Spleen (tissue), 11 donors: Measurements from ENCODE around the gene DDX28. TPM values are rescaled to one million over a fixed set of nuclear protein-coding genes. Genes with fewer than 3 reads are reported as not detected.

Source experiments
- DNase-seq: peaks from one replicate; pipeline ENCODE4 v3.0.0-alpha.2; 2020
- H3K27ac ChIP-seq, 8 donors: fragments of 200-600 bp; sonication (generic) in 7 of 8; 1 replicate in 4 of 8; 2 replicates in 4 of 8; pipeline versions ENCODE4 v1.5.0 to v1.8.0; 2016 to 2021; ENCODE audit warnings: inconsistent platforms in 4 of 8, mild to moderate bottlenecking in 4 of 8, moderate library complexity in 1 of 8
- H3K27me3 ChIP-seq, 7 donors: fragments of 200-600 bp; sonication (generic) in 6 of 7; replicated peaks in 1 of 7; 1 replicate in 4 of 7; 2 replicates in 3 of 7; pipeline versions ENCODE4 v1.5.0 to v1.8.0; 2016 to 2021; ENCODE audit warnings: inconsistent platforms in 3 of 7, mild to moderate bottlenecking in 1 of 7
- H3K36me3 ChIP-seq, 6 donors: fragments of 200-600 bp; sonication (generic) in 5 of 6; 1 replicate in 4 of 6; 2 replicates in 2 of 6; pipeline versions ENCODE4 v1.5.0 to v1.8.0; 2016 to 2021; ENCODE audit warnings: inconsistent platforms in 2 of 6
- H3K4me1 ChIP-seq, 6 donors: fragments of 200-600 bp; sonication (generic) in 5 of 6; 1 replicate in 3 of 6; 2 replicates in 3 of 6; pipeline versions ENCODE4 v1.5.0 to v1.8.0; 2016 to 2021; ENCODE audit warnings: inconsistent platforms in 3 of 6
- H3K4me3 ChIP-seq, 8 donors: fragments of 200-600 bp; sonication (generic) in 7 of 8; 1 replicate in 4 of 8; 2 replicates in 4 of 8; pipeline versions ENCODE4 v1.5.0 to v1.8.0; 2016 to 2021; ENCODE audit warnings: inconsistent platforms in 4 of 8, mild to moderate bottlenecking in 4 of 8, moderate library complexity in 2 of 8
- H3K9me3 ChIP-seq, 8 donors: fragments of 200-600 bp; sonication (generic) in 7 of 8; 1 replicate in 4 of 8; 2 replicates in 4 of 8; pipeline versions ENCODE4 v1.5.0 to v1.8.0; 2016 to 2021; ENCODE audit warnings: inconsistent platforms in 4 of 8
- POLR2A ChIP-seq, 3 donors: fragments of 450-650 bp; IDR thresholded peaks; one replicate each; pipeline ENCODE4 v1.5.1; 2017; ENCODE audit warnings: antibody characterized with exemption in 3 of 3, mild to moderate bottlenecking in 1 of 3
- POLR2AphosphoS5 ChIP-seq, 3 donors: sonication (generic); formaldehyde crosslinking; IDR thresholded peaks; one replicate each; pipeline ENCODE4 v1.5.1; 2017; ENCODE audit warnings: antibody characterized with exemption in 3 of 3
- WGBS, 5 donors: extraction: QIAGEN DNeasy Blood & Tissue Kit in 3 of 5; methylation state at CpG; one replicate each; pipeline versions ENCODE4 v1.1.5 to v1.1.7; 2013 to 2018; 5-methylcytosine and 5-hydroxymethylcytosine counted together
- intact Hi-C: fragments of 100-400 bp; cut with DNase I; formaldehyde crosslinking; loops from one replicate; pipeline ENCODE4 v1.15.0; 2023; ENCODE audit warnings: low total_unique reads
- polyA plus RNA-seq, 3 donors: library from polyadenylated mRNA; stranded (reverse); fragments of 200-250 nt; gene quantifications; one replicate each; pipeline ENCODE4 v1.2.1, GENCODE V29; 2013
- total RNA-seq, 7 donors: library from RNA; depleted of rRNA in 3 of 7; stranded (reverse); fragments of >200 nt in 3 of 7; fragmentation: NEBNext Ultra II Directional in 4 of 7; extraction: Animal tissue kit (Norgen Biotek cat#: 25700) in 4 of 7; gene quantifications; one replicate each; pipeline versions ENCODE4 v1.1.0 to v1.2.1, GENCODE V29; 2016 to 2021
- TF ChIP-seq, protein P1 (sequence below), 11 experiments: fragments of 200-600 bp in 7 of 11; fragments of 450-650 bp in 4 of 11; sonication (generic) in 4 of 11; IDR thresholded peaks in 8 of 11; conservative IDR thresholded peaks in 3 of 11; 1 replicate in 7 of 11; 2 replicates in 4 of 11; pipeline versions ENCODE4 v1.4.0 to v1.8.0; 2016 to 2021; ENCODE audit warnings: antibody characterized with exemption in 11 of 11, inconsistent platforms in 4 of 11, mild to moderate bottlenecking in 1 of 11
- donor health status: healthy with polysubstance abuse.
- donor health status: DM: no; HTN: no; CAD: no; lungs with moderate emphysema.
- donor health status: DM: no; HTN: no; CAD: no.
- donor health status: Bipolar disorder and iron deficiency.
- donor health status: healthy.
- donor health status: DM: no; HTN: no; CAD: no.
- donor health status: DM: yes; HTN: yes; CAD: no.

DDX28 gene
- total and polyA plus RNA-seq, 10 donors = 8.6 to 19.0 (median 11.2) TPM

DNA sequence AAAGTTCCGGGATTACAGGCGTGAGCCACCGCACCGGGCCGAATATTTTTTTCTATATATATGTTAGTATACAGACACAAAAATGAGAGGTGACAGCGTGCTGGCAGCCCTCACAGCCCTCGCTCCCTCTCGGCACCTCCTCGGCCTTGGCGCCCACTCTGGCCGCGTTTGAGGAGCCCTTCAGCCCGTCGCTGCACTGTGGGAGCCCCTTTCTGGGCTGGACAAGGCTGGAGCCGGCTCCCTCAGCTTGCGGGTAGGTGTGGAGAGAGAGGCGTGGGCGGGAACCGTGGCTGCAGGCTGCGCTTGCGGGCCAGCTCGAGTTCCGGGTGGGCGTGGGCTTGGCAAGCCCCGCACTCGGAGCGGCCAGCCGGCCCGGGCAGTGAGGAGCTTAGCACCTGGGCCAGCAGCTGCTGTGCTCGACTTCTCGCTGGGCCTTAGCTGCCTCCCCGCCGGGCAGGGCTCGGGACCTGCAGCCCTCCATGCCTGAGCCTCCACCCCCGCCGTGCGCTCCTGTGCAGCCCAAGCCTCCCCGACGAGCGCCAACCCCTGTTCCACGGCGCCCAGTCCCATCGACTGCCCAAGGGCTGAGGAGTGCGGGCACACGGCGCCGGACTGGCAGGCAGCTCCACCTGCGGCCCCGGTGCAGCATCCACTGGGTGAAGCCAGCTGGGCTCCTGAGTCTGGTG is 40.9 kb downstream of the DDX28 start:
- no peak for DNase-seq
- intact Hi-C loops = no loop called here
- WGBS, 5 donors = 93 to 97% (median 96%) methylated on average over 19 to 49 of the region's 49 CpGs
- no peaks in the 10 kb centered on the region for H3K27me3 ChIP-seq
- no peak overlapping the region for H3K4me3 ChIP-seq
- peaks cover 18 to 44% (median 27%) of the 10 kb centered on the region in 6 donors for H3K4me1 ChIP-seq
- no peak overlapping the region for H3K27ac ChIP-seq
- no peaks in the 10 kb centered on the region for H3K9me3 ChIP-seq
- no peaks in the 10 kb centered on the region for H3K36me3 ChIP-seq
- TF ChIP-seq POLR2AphosphoS5 (IDR thresholded peaks at IDR 0.05) (peak in 1 of 3 donors; percentile 27), POLR2A (IDR thresholded peaks at IDR 0.05) (no peak)

DNA sequence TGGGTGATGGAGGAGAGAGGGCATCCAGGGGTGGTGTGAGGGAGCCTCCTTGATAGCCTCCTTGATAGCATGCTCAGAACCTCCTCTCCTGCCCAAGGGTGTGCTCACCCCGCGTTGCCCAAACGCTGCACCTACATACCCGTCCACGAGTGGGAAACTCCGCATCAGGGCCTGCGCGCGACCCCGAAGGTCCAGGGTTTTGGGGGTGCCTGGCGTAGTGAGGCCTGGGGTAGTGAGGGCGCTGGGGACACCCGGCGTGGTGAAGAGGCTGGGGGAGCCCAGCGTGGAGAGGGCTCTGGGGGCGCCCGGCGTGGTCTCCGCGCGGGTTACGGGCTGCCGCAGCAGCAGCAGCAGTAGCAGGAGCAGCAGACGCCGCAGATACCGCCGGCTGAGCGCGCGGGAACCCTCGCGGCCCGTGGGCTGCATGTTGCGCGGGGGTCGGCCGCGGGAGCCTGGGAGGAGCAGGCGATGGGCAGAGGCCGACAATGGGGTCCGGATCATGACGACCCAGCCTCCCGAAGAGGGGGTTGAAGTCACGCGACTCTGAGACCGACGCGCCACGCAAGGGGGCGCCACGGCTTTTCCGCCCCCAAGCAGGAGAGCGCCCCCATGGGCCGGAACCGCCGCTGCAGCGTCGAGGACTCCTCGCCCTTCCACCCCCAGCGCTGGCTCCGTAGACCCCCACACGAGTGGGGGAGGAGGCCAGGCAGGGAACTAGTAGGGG is 42.9 kb downstream of the DDX28 start, which contains the start of gene DPEP3:
Gene DPEP3, minus strand, starts transcription at position 545 of the 724 bp plus-strand sequence. Its CDS starts 119 bp downstream, at position 426.
- H3K27me3 ChIP-seq = no peaks in the 10 kb centered on the region
- H3K4me3 ChIP-seq = no peak within 1 kb of the TSS
- intact Hi-C loops = no loop called here
- DNase-seq = no peak
- H3K36me3 ChIP-seq = no peaks in the 10 kb centered on the region
- no peak within 1 kb of the TSS for H3K27ac ChIP-seq
- TF ChIP-seq, protein P1, sequence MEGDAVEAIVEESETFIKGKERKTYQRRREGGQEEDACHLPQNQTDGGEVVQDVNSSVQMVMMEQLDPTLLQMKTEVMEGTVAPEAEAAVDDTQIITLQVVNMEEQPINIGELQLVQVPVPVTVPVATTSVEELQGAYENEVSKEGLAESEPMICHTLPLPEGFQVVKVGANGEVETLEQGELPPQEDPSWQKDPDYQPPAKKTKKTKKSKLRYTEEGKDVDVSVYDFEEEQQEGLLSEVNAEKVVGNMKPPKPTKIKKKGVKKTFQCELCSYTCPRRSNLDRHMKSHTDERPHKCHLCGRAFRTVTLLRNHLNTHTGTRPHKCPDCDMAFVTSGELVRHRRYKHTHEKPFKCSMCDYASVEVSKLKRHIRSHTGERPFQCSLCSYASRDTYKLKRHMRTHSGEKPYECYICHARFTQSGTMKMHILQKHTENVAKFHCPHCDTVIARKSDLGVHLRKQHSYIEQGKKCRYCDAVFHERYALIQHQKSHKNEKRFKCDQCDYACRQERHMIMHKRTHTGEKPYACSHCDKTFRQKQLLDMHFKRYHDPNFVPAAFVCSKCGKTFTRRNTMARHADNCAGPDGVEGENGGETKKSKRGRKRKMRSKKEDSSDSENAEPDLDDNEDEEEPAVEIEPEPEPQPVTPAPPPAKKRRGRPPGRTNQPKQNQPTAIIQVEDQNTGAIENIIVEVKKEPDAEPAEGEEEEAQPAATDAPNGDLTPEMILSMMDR (IDR thresholded peaks at IDR 0.05 in 8 of 11, conservative IDR thresholded peaks at IDR 0.05 in 3 of 11) = peak in 1 of 11 experiments; percentile 29
- TF ChIP-seq POLR2AphosphoS5 (IDR thresholded peaks at IDR 0.05) = no peak
- TF ChIP-seq POLR2A (IDR thresholded peaks at IDR 0.05) = no peak
- H3K9me3 ChIP-seq = no peaks in the 10 kb centered on the region
- peaks cover 15 to 25% (median 19%) of the 10 kb centered on the region in 6 donors for H3K4me1 ChIP-seq
- 69 to 80% (median 72%) methylated on average over 44 to 62 of the region's 62 CpGs for WGBS, 5 donors

DNA sequence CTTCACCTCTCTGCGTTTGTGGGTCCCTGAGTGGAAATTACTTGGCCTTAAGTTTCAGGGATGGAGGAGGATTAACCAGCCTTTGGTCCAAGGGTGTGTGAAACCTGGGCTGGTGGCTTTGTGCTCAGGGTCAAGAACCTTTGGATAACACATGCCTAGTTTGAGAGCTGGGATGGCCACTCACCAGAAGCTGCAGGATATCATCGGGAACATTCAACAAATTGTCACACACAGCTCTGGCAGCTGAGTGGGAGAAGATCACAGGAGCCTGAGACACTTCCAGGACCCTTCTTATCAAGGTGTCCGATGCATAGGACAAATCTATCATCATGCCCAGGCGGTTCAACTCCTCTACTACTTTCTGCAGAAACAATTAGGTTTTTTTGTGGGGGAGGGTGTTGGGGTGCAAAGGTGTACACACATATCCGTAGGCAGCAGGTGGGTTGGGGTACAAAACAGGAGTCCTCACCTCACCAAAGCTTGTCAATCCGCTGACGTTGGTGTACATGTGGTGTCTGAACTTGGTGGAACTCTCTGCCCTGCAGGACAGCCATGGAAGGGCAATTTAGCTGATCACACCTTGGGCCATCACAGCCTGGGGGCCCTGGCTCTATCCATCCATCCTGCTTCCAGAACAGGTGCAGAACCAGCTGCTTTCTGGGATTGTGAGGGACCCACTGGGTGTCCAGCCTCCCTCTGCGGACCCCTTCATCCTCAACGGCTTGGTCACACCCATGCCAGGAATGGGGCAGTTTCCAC is 45.4 kb downstream of the DDX28 start:
- no peaks in the 10 kb centered on the region for H3K36me3 ChIP-seq
- no peak for TF ChIP-seq POLR2AphosphoS5 (IDR thresholded peaks at IDR 0.05)
- H3K27me3 ChIP-seq = no peaks in the 10 kb centered on the region
- no peaks in the 10 kb centered on the region for H3K9me3 ChIP-seq
- no peak overlapping the region for H3K4me3 ChIP-seq
- no peak for DNase-seq
- WGBS, 5 donors = 82 to 93% (median 87%) methylated on average over 9 of the region's 9 CpGs
- intact Hi-C loops = no loop called here
- no peak overlapping the region for H3K27ac ChIP-seq
- H3K4me1 ChIP-seq = no peaks in the 10 kb centered on the region

DNA sequence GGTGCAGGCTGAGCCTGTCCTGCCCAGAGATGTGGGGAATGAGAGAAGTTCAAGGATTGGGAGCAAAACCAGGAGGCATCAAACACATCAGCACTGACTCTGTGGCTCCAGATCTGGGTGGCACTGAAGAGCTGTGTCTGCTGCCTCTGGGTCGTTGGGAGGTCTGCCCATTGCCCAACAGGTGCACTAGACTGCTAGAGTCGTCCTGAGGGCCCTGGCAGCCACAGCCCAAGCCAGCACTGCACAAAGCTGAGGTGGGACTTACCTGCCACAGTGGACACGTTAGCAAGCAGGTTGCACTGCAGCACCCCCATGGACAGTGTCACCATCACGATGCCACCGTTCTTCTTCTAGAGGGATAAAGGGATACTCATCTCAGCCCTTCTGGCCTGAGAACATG is 46.0 kb downstream of the DDX28 start:
- WGBS, 5 donors = 65 to 80% (median 71%) methylated on average over 5 of the region's 5 CpGs
- H3K36me3 ChIP-seq = no peaks in the 10 kb centered on the region
- H3K9me3 ChIP-seq = no peaks in the 10 kb centered on the region
- no peaks in the 10 kb centered on the region for H3K27me3 ChIP-seq
- no peaks in the 10 kb centered on the region for H3K4me1 ChIP-seq
- no peak for DNase-seq
- TF ChIP-seq POLR2A (IDR thresholded peaks at IDR 0.05) (no peak), POLR2AphosphoS5 (IDR thresholded peaks at IDR 0.05) (no peak)
- TF ChIP-seq, protein P1 (IDR thresholded peaks at IDR 0.05 in 8 of 11, conservative IDR thresholded peaks at IDR 0.05 in 3 of 11) = no peak
- H3K4me3 ChIP-seq = no peak overlapping the region
- intact Hi-C loops = no loop called here
- no peak overlapping the region for H3K27ac ChIP-seq
